GM19099 (cell line): ENCODE measurements around the gene ASRGL1.

ENCODE experiments used
- POLR2A ChIP-seq: IDR thresholded peaks from 3 replicates; pipeline ENCODE4 v1.6.1; 2011; ENCODE audit warnings: low read depth; ENCODE audit not compliant: insufficient read length; ENCODE audit errors: extremely low read depth

Gene ASRGL1

GRCh38 chr11:62427630-62428233, 90.5 kb downstream of the ASRGL1 start:
- no peak for TF ChIP-seq POLR2A

- TF ChIP-seq POLR2A, result no peak
Measured at GRCh38 chr11:62428871-62429560, 91.8 kb downstream of the ASRGL1 start.

DNA sequence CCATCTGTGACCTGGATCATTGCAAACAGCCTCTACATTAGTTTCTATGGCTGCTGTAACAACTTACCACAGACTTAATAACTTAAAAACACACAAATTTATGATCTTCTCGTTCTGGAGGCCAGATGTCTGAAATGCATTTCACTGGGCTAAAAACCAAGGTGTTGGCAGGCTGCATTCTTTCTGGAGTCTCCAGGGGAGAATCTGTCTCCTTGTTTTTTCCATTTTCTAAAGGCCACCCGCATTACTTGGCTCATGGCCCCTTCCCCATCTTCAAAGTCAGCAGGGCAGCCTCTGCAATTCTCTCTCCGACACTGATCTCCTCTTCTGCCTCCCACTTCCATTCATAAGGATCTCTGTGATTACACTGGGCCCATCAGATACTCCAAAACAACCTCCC, 93.2 kb downstream of the ASRGL1 start:
- TF ChIP-seq POLR2A, result no peak

- no peak for TF ChIP-seq POLR2A
Measured at GRCh38 chr11:62431171-62431901, 94.1 kb downstream of the ASRGL1 start.

- no peak for TF ChIP-seq POLR2A
Measured at GRCh38 chr11:62432695-62433094, 95.4 kb downstream of the ASRGL1 start.

DNA sequence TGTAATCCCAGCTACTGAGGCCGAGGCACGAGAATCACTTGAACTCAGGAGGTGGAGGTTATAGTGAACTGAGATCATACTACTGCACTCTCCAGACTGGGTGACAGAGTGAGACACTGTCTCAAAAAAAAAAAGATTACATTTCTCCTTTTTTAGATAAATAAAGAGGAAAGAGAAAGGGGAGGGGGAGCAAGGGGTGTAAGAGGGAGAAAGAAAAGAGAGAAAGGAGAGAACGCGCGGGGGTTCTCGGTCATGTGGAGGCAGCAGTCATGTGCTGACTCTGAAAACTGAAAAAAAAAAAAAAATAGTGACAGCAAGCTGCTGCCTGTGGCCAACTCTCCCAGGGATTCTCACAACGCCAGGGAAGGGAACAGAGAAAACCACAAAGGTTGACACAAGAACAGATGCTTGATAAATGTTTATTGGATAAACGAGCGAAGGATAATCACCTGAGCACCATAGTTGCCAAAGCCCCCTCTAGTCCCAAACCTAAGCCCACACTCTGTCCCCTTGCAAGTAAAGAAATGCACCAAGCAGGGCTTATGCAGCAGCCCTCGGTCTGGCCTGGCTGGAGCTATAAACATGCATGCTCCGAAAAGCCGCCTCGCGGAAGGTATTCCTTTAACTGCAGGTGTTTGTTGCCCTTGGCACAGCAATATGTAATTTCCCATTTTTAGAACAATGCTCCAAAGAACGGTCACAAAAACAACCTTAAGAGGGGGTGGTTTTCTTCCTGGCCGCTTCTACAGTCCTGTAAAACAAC, 96.1 kb downstream of the ASRGL1 start:
- no peak for TF ChIP-seq POLR2A

DNA sequence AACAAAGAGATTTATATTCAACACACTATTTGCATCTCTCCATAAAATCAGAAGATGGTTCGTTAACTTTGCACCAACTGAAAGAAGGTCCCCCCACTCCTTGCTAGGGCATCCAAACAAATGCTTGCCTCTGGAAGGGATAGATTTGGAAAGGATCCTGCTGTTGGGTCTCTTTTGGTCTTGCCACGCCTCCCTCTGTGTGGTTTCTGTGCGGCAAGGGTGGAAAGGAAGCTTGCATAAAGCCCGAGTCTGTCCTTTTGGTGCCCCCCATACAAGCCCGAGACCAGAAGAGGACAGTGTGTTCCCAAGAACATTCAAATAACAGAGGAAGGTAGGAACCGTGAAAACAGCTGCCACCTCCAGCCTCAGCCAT, 96.6 kb downstream of the ASRGL1 start:
- TF ChIP-seq POLR2A, result no peak

- no peak for TF ChIP-seq POLR2A
Measured at GRCh38 chr11:62435846-62436660, 98.8 kb downstream of the ASRGL1 start.

GRCh38 chr11:62437616-62438015, 100.4 kb downstream of the ASRGL1 start:
- no peak for TF ChIP-seq POLR2A

- TF ChIP-seq POLR2A, result no peak
Measured at GRCh38 chr11:62438641-62439040, 101.4 kb downstream of the ASRGL1 start.

GRCh38 chr11:62439785-62440602, 102.7 kb downstream of the ASRGL1 start:
- TF ChIP-seq POLR2A, result no peak
